Astrocyte of the cerebellum (primary cell): Measurements from ENCODE around the gene AP2B1.

Source experiments
- DNase-seq: peaks from one replicate; pipeline ENCODE4 v3.0.0-alpha.2; 2011; ENCODE audit warnings: low read depth
- H3K4me3 ChIP-seq: 2 replicates; pipeline ENCODE4 v1.5.1; 2011; ENCODE audit warnings: mild to moderate bottlenecking, low read depth, low read length, moderate library complexity
- CTCF ChIP-seq: IDR thresholded peaks from 2 replicates; pipeline ENCODE4 v1.5.1; 2012; ENCODE audit warnings: low read length, low read depth, moderate library complexity, mild to moderate bottlenecking; ENCODE audit errors: missing control alignments
- in situ Hi-C: cut with HindIII; loops from 2 replicates; pipeline ENCODE4 v1.10.0; 2017; ENCODE audit warnings: low sequenced_read_pairs

AP2B1 gene

GRCh38 chr17:35584061-35584460 lies 3.1 kb upstream of the AP2B1 start:
- DNase-seq = no peak
- no peak overlapping the region for H3K4me3 ChIP-seq
- in situ Hi-C loops = loop anchor here (25.0 kb wide), 1 partner anchor 597 kb away; the partner anchor contains the start of gene LIG3
- no peak for TF ChIP-seq CTCF

- H3K4me3 ChIP-seq = peak overlapping the region; percentile 89
- in situ Hi-C loops = loop anchor here (25.0 kb wide), 1 partner anchor 599 kb away; the partner anchor contains the start of gene LIG3
- no peak for DNase-seq
- no peak for TF ChIP-seq CTCF
These were observed 501 bp upstream of the AP2B1 start for GRCh38 chr17:35586569-35587073.

GRCh38 chr17:35588196-35588920 lies 1.2 kb downstream of the AP2B1 start:
- in situ Hi-C loops = loop anchor here (25.0 kb wide), 1 partner anchor 601 kb away; the partner anchor contains the start of gene LIG3
- peak; percentile 47 for DNase-seq
- no peak for TF ChIP-seq CTCF
- H3K4me3 ChIP-seq = peak overlapping the region; percentile 89

- in situ Hi-C loops = loop anchor here (25.0 kb wide), 1 partner anchor 609 kb away; the partner anchor contains the start of gene LIG3
- TF ChIP-seq CTCF = no peak
- no peak for DNase-seq
These were observed 8.9 kb downstream of the AP2B1 start for GRCh38 chr17:35596072-35596471.

GRCh38 chr17:35596530-35597233 lies 9.6 kb downstream of the AP2B1 start:
- no peak overlapping the region for H3K4me3 ChIP-seq
- no peak for DNase-seq
- no peak for TF ChIP-seq CTCF
- in situ Hi-C loops = loop anchor here (25.0 kb wide), 1 partner anchor 609 kb away; the partner anchor contains the start of gene LIG3

More at GRCh38 chr17:35596072-35596471, 8.9 kb downstream of the AP2B1 start:
- no peak overlapping the region for H3K4me3 ChIP-seq

- TF ChIP-seq CTCF = no peak
- in situ Hi-C loops = loop anchor here (25.0 kb wide), 1 partner anchor 610 kb away; the partner anchor contains the start of gene LIG3
- no peak for DNase-seq
- H3K4me3 ChIP-seq = no peak overlapping the region
These were observed 10.5 kb downstream of the AP2B1 start for GRCh38 chr17:35597604-35598003.
